ENCODE measurements around the gene NCL.
"Not testable (repeated sequence)": the region's sequence is repeated elsewhere in the genome, so short reads cannot be mapped to it uniquely, and the experiment has no call there.

GRCh38 chr2:231407686-231408085 lies 56.6 kb downstream of the NCL start:
- TF ChIP-seq, protein P1, sequence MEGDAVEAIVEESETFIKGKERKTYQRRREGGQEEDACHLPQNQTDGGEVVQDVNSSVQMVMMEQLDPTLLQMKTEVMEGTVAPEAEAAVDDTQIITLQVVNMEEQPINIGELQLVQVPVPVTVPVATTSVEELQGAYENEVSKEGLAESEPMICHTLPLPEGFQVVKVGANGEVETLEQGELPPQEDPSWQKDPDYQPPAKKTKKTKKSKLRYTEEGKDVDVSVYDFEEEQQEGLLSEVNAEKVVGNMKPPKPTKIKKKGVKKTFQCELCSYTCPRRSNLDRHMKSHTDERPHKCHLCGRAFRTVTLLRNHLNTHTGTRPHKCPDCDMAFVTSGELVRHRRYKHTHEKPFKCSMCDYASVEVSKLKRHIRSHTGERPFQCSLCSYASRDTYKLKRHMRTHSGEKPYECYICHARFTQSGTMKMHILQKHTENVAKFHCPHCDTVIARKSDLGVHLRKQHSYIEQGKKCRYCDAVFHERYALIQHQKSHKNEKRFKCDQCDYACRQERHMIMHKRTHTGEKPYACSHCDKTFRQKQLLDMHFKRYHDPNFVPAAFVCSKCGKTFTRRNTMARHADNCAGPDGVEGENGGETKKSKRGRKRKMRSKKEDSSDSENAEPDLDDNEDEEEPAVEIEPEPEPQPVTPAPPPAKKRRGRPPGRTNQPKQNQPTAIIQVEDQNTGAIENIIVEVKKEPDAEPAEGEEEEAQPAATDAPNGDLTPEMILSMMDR (conservative IDR thresholded peaks at IDR 0.05; ENCODE audit: low read depth, low read length) = not testable (repeated sequence)
- not testable (repeated sequence) for TF ChIP-seq EZH2 (IDR thresholded peaks at IDR 0.05; ENCODE audit: borderline replicate concordance, low read depth, low read length, poor library complexity, severe bottlenecking)

All from A673 (cell line).